Right lobe of liver (tissue), 4 donors: ENCODE measurements around the gene DYRK2.

ENCODE experiments used
- CTCF ChIP-seq, 4 donors: fragments of 200-600 bp in 3 of 4; fragments of 450-650 bp in 1 of 4; IDR thresholded peaks; one replicate each; pipeline versions ENCODE4 v1.5.1 to v1.8.0; 2016 to 2022; ENCODE audit warnings: antibody characterized with exemption in 4 of 4, mild to moderate bottlenecking in 2 of 4
- POLR2A ChIP-seq: fragments of 450-650 bp; IDR thresholded peaks from one replicate; pipeline ENCODE4 v1.6.1; 2017; ENCODE audit warnings: antibody characterized with exemption, mild to moderate bottlenecking
- donor health status: DM: no; HTN: no; CAD: no.
- donor health status: DM: no; HTN: no; CAD: no.
- donor health status: DM: no; HTN: yes; CAD: no.

GRCh38 chr12:67665679-67666078 lies 17.1 kb downstream of the DYRK2 start:
- TF ChIP-seq CTCF (IDR thresholded peaks at IDR 0.05) (no peak), POLR2A (no peak)
